ENCODE measurements around the gene ROBO4.

The ROBO4 gene

DNA sequence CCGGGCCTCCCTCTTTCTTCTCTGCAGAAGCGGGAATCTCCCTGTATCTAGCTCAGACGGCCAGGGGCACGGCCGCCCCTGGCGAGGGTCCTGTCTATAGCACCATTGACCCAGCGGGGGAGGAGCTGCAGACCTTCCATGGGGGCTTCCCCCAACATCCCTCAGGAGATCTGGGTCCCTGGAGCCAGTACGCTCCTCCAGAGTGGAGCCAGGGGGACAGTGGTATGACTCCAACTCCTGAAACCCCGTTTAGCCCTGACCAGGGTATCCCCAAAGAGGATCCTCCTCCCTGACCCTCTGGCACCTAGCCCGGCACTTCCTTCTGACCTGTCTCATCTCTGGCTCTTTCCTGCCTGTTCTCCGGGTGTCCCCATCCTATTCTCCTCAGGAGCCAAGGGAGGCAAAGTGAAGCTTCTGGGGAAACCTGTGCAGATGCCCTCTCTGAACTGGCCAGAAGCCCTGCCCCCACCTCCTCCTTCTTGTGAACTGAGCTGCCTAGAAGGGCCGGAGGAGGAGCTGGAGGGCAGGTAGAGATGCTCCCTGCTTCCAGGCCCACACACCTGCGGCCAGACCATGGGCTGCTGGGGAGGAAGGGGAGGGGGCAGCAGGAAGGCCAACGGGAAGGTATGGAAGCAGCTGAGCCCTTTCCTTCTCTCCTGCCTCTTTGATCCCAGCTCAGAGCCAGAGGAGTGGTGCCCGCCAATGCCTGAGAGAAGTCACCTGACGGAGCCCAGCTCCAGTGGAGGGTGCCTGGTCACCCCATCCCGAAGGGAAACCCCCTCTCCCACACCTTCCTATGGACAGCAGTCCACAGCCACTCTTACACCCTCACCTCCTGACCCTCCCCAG lies 19.5 kb downstream of the ROBO4 start:
- intact Hi-C loops (cut with DNase I), result loop anchor here (5.0 kb wide), 2 partner anchors 54 to 74 kb away; partner anchors contain the start of gene CCDC15
- peak in 1 of 10 donors; percentile 67 for DNase-seq

- intact Hi-C loops (cut with DNase I), result loop anchor here (5.0 kb wide), 2 partner anchors 55 to 75 kb away; partner anchors contain the start of gene CCDC15
These were observed 20.1 kb downstream of the ROBO4 start for GRCh38 chr11:124877631-124877909.

DNA sequence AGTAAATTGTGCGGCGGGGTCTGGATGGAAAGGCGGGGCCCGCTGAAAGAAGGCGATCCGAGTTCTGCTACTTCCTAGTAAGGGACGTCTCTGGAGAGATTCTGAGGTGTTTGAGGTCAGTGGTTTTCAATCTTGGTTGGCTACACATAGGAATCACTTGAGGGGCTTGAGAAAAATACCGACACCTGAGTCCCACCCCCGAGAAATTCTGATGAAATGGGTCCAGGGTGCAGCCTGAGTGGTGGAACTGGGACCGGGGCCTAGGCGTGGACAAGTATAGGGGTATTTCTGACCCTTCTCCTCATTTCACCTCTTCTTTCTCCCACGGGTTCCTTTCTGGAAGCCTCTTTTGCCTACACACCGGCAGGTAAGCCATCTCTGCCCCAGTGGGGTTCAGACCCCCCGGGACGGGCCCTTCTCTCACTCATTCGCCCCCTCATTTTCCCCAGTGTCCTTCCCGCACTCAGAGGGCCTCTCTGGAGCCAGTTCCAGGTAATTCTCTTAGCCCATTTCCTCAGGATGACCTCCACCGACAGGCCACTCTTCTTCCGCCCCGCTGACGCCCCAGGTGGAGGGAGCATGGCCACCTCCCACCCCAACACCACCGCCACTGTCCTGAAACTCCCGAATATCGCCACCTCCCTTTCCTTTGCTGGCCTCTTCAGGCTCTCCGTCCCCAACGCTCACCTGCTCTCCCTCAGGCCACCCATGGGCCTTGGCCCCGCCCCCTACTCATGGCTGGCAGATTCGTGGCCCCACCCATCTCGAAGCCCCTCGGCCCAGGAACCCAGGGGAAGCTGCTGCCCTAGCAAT lies 20.6 kb downstream of the ROBO4 start:
- peak in 1 of 10 donors; percentile 77 for DNase-seq
- intact Hi-C loops (cut with DNase I), result loop anchor here (5.0 kb wide), 2 partner anchors 55 to 75 kb away; partner anchors contain the start of gene CCDC15

More at GRCh38 chr11:124877631-124877909, 20.1 kb downstream of the ROBO4 start:
- DNase-seq, result no peak

DNA sequence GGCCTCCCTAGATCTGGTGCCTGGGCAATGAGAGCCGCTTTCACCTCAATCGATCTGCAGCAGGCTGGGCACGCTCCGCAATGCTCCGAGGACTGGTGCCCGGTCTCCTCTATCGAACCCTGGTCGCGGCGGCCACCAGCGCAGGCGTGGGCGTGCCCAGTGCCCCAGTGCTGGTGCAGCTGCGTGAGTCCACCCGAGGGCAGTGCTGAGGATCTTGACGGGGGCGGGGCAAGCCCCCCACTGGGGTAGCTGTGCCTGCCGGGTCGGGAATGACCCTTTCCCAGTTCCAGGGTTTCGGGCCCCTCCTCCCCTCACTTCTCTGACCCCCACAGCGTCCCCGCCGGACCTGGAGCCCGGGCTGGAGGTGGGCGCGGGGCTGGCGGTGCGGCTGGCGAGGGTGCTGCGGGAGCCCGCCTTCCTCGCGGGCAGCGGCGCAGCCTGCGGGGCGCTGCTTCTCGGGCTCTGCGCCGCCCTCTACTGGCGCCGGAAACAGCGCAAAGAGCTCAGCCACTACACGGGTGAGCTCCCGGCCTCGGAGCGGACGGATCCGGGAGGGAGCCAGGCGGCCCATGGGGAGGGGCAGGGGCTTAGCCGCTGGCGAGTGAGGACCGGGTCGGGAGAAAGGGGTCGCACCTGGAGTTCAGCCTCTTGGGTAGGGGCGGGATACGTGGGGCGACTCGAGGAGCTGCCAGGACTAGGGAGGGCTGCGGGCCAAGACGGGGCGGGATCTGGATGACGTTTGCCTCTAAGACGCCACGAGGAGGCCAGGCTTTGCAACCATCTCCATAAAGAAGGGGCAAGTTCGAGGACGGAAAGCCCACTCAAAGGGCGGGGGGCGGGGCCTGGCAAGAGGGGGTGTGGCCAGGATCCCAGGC lies 21.5 kb downstream of the ROBO4 start:
- DNase-seq, result peak; percentile 71 to 97 (median 82)
- intact Hi-C loops (cut with DNase I), result loop anchor here (5.0 kb wide), 2 partner anchors 56 to 76 kb away; partner anchors contain the start of gene CCDC15

GRCh38 chr11:124875401-124875800 lies 22.3 kb downstream of the ROBO4 start:
- peak in 1 of 10 donors; percentile 66 for DNase-seq
- intact Hi-C loops (cut with DNase I), result loop anchor here (5.0 kb wide), 2 partner anchors 57 to 77 kb away; partner anchors contain the start of gene CCDC15

DNA sequence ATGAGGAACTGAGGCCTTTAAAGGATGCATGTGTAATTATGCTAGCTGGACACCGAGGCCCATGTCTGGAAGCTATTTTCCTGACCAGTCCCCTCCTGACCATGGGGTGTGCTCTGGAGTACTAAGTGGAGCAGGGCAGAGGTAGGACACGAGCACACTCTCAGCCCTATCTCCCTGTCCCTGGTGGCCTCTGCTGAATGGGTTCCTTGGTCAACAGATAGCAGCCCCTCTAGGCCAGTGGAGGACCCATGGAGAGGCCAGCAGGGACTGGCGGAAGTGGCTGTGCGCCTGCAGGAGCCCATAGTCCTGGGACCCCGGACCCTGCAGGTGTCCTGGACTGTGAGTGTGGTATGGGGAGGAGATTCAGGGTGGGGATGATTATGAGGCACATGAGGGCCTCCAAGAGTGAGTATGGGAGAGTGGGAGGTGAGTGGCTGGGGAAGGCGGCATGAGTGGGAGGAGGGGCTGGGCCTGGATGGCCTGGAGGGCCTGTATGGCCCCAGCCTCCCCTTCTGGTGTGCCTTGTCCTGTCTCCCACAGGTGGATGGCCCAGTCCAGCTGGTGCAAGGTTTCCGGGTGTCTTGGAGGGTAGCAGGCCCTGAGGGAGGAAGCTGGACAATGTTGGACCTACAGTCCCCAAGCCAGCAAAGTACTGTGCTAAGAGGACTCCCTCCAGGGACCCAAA lies 23.0 kb downstream of the ROBO4 start:
- DNase-seq, result peak in 1 of 10 donors; percentile 73
- intact Hi-C loops (cut with DNase I), result loop anchor here (5.0 kb wide), 2 partner anchors 58 to 78 kb away; partner anchors contain the start of gene CCDC15

DNA sequence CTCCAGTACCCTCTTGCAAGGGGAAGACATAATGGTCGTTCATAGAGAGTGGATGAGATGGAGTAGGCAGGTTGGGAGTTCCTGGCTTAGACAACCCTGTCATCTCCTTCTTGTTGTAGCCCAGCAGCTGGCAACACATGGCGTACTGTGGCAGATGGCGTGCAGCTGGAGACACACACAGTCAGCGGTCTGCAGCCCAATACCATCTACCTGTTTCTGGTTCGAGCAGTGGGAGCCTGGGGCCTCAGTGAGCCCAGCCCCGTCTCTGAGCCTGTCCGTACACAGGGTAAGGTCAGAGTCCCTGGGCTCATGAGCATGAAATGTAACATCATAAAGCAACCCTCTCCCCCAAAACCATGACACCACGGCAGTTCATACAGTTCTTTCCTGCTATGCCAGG lies 23.7 kb downstream of the ROBO4 start:
- peak in 1 of 10 donors; percentile 32 for DNase-seq
- intact Hi-C loops (cut with DNase I), result no loop called here

DNA sequence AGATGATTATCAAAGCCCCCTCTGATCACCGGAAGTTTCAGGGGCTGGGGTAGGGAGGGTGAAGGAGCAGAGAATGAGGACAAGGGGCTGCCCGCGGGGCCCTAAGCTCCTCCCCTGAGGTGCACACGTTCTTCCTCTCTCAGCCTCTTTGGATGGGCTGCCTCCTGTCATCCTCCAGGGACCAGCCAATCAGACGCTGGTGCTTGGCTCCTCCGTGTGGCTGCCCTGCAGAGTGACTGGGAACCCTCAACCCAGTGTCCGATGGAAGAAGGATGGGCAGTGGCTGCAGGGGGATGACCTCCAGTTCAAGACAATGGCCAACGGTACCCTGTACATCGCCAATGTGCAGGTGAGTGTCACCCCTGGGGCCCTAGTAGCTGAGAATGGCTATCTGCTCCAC lies 24.9 kb downstream of the ROBO4 start:
- DNase-seq, result peak in 1 of 10 donors; percentile 70
- intact Hi-C loops (cut with DNase I), result no loop called here

DNA sequence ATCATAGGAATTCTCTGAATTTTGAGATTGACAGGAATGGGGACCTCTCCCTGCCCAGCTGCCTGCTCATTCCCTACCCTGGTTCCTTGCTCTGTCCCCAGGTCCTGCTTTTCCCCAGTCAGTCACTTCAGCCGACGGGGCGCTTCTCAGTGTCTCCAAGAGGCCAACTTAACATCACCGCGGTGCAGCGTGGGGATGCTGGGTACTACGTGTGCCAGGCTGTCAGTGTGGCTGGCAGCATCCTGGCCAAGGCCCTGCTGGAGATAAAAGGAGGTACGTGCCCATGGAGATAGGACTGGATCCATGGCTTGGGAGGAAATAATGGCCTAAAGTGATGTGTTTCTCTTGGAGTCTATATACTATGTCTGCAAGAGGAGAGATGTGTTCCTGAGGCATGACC lies 25.4 kb downstream of the ROBO4 start:
- DNase-seq, result peak in 1 of 10 donors; percentile 40
- intact Hi-C loops (cut with DNase I), result no loop called here

DNA sequence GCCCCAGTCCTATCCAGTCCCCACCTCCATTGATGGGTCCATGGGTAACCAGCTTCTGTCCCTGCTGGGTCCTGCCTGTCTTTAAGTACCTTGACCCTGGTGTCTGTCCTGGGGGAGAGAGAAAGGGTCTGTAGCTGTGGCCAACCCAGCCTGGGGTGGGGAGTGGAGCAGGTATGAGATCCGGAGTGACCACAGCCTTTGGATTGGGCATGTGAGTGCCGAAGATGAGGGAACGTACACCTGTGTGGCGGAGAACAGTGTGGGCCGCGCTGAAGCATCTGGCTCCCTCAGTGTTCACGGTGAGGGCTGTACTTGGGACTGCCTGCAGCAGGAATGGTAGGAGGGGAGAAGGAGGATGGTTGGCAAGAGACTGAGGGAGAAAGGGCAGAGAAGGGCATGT lies 27.2 kb downstream of the ROBO4 start:
- no peak for DNase-seq
- intact Hi-C loops (cut with DNase I), result no loop called here

- intact Hi-C loops (cut with DNase I), result no loop called here
- peak in 1 of 10 donors; percentile 56 for DNase-seq
These were observed 27.7 kb downstream of the ROBO4 start for GRCh38 chr11:124869856-124870387.

- intact Hi-C loops (cut with DNase I), result no loop called here
These were observed 28.3 kb downstream of the ROBO4 start for GRCh38 chr11:124869331-124869730.

GRCh38 chr11:124868331-124869274 lies 29.1 kb downstream of the ROBO4 start:
- DNase-seq, result peak in 1 of 10 donors; percentile 70

More at GRCh38 chr11:124869331-124869730, 28.3 kb downstream of the ROBO4 start:
- peak in 1 of 10 donors; percentile 75 for DNase-seq

DNA sequence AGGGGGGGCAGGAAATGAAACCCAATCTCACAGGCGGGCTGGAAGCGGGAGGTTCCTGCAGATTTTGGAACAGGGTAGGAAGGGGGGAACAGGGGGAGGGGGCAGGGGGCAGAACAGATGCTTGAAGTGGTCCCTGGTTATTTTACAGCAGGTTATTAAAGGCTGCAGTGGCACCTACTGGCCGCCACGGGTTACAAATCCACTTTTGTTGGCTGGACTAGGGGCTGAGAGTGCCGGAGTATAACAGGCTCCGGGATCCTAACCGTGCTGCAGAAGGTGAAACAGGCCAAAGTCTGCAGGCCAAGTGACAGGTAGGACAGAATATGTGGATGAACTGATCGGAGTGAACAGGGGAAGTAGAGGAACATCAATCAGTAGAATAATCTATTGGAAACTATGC lies 30.0 kb downstream of the ROBO4 start:
- peak in 1 of 10 donors; percentile 72 for DNase-seq
- intact Hi-C loops (cut with DNase I), result no loop called here

More at GRCh38 chr11:124868331-124869274, 29.1 kb downstream of the ROBO4 start:
- intact Hi-C loops (cut with DNase I), result no loop called here

DNA sequence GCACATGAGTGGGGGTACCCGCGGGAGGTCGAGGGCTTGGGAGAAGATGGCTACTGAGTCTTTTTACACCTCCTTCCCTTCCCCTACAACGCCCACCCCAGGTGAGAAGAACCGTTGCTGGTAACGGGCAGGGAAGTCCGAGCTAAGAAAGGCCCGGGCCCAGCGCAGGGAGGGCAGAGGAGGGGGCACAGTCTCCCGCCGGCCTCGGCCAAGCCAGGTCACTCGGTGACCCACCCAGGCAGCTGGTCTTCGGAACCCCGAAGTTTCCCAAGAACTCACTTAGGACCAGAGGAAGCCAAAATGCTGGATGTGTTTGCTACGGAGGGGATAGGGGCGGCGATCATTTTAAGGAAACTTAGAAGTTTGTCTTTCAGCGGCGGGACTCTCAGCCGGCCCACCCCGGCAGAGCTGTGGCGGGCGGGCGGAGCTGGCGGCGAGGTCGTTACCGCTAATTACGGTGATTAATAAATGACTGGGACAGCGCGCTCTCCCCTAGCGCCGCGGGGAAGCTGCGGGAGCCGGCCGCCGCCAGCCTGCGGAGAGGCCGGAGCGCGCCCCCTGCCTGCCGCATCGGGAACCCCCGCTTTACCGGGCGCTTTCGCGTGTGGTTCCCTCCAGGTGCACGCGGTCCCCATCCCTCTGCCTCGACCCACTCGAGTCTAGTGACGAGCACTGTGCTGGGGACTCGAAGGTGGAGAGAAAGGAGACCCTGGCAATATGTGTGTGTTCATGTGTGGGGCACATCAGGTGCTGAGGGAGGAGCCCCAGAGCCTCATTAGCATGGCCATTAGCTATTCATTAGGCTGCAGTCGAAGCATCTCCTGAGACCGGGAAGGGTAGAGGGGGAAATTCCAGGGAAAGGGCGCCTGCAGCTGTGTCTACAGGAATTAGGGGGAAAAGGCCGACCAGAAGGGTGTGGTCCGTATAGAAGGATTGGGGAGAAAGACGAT lies 31.5 kb downstream of the ROBO4 start:
- DNase-seq, result peak in 6 of 10 donors; percentile 33 to 92 (median 55)

GRCh38 chr11:124865181-124865901 lies 32.3 kb downstream of the ROBO4 start, which contains the start of gene ROBO3:
ROBO3 (plus strand) TSS chr11:124865432; CDS start chr11:124865578, 146 bp downstream.
- intact Hi-C loops (cut with DNase I), result no loop called here
- peak in 2 of 10 donors; percentile 63 to 69 for DNase-seq

More for the DNA sequence above, 31.5 kb downstream of the ROBO4 start:
- intact Hi-C loops (cut with DNase I), result no loop called here
